SH-SY5Y (cell line): Measurements from ENCODE around the gene SCN5A.

Source experiments
- GATA2 ChIP-seq: IDR thresholded peaks from 2 replicates; pipeline ENCODE4 v1.6.1; 2011; ENCODE audit warnings: mild to moderate bottlenecking, low read depth, low read length
- GATA3 ChIP-seq: IDR thresholded peaks from 2 replicates; pipeline ENCODE4 v1.6.1; 2011; ENCODE audit warnings: low read depth, mild to moderate bottlenecking, low read length, moderate library complexity

The SCN5A gene

GRCh38 chr3:38626171-38626570, 23.3 kb downstream of the SCN5A start:
- no peak for TF ChIP-seq GATA3
- no peak for TF ChIP-seq GATA2

GRCh38 chr3:38623539-38623938, 25.9 kb downstream of the SCN5A start:
- TF ChIP-seq GATA2 (no peak), GATA3 (no peak)

- TF ChIP-seq GATA3, result no peak
- no peak for TF ChIP-seq GATA2
Observed at GRCh38 chr3:38622336-38622735, 27.2 kb downstream of the SCN5A start.

- TF ChIP-seq GATA2 (no peak), GATA3 (no peak)
Observed at GRCh38 chr3:38620236-38620635, 29.3 kb downstream of the SCN5A start.

GRCh38 chr3:38618343-38618742, 31.1 kb downstream of the SCN5A start:
- TF ChIP-seq GATA2 (no peak), GATA3 (no peak)

GRCh38 chr3:38617586-38617985, 31.9 kb downstream of the SCN5A start:
- TF ChIP-seq GATA3, result no peak
- TF ChIP-seq GATA2, result no peak

- no peak for TF ChIP-seq GATA3
- no peak for TF ChIP-seq GATA2
Observed at GRCh38 chr3:38617137-38617536, 32.4 kb downstream of the SCN5A start.

GRCh38 chr3:38616658-38617057, 32.8 kb downstream of the SCN5A start:
- TF ChIP-seq GATA2, result no peak
- TF ChIP-seq GATA3, result no peak

- TF ChIP-seq GATA3 (no peak), GATA2 (no peak)
Observed at GRCh38 chr3:38616111-38616510, 33.4 kb downstream of the SCN5A start.

- TF ChIP-seq GATA2 (no peak), GATA3 (no peak)
Observed at GRCh38 chr3:38614651-38615352, 34.7 kb downstream of the SCN5A start.

- TF ChIP-seq GATA2 (no peak), GATA3 (no peak)
Observed at GRCh38 chr3:38614091-38614490, 35.4 kb downstream of the SCN5A start.

GRCh38 chr3:38613426-38613825, 36.1 kb downstream of the SCN5A start:
- no peak for TF ChIP-seq GATA3
- TF ChIP-seq GATA2, result no peak

GRCh38 chr3:38611866-38612265, 37.6 kb downstream of the SCN5A start:
- TF ChIP-seq GATA3, result no peak
- TF ChIP-seq GATA2, result no peak

- TF ChIP-seq GATA3 (no peak), GATA2 (no peak)
Observed at GRCh38 chr3:38610934-38611333, 38.6 kb downstream of the SCN5A start.

- TF ChIP-seq GATA2 (no peak), GATA3 (no peak)
Observed at GRCh38 chr3:38610436-38610835, 39.1 kb downstream of the SCN5A start.

- no peak for TF ChIP-seq GATA3
- no peak for TF ChIP-seq GATA2
Observed at GRCh38 chr3:38609386-38610111, 39.9 kb downstream of the SCN5A start.
